Measurements from ENCODE around the gene LUC7L2.

Gene LUC7L2

DNA sequence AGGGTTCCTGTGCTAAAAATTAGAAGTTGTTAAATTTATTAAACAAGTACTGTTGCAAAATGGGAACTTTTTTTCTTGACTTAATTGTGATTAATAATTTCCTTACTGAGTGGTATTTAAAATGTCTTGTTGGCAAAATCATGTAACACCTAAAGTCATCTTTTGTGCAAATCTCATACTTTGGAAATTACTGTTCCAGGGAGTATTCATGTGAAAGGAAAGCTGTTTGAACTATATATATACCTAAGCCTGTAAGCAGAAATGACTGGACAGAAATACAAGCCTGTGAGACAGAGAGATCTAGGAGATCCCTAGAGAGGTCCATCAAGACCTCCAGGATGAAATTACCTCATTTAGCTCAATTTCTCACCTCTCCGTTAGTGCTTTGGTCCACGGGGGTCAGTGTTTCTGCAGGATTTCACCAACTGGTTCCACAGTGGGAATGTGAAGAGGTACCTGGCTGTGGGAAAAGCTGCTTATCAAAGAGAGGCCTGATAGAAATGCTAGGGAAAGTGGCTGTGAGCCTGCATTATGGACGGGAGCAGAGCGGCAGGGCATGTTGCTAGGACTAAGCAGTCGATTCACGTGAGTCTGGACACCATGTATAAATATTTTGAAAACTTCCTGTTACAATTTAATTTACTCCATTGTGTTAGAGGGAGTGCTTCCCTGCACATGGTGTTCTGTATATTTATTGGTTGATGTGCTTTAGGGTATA is 7.9 kb downstream of the LUC7L2 start:
- no peak for TF ChIP-seq MYC (IDR thresholded peaks at IDR 0.05; ENCODE audit: low read depth, low read length)
- TF ChIP-seq POLR2A (IDR thresholded peaks at IDR 0.05; ENCODE audit: extremely low read depth, insufficient read length) = no peak
- TF ChIP-seq, protein P1, sequence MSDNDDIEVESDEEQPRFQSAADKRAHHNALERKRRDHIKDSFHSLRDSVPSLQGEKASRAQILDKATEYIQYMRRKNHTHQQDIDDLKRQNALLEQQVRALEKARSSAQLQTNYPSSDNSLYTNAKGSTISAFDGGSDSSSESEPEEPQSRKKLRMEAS (IDR thresholded peaks at IDR 0.05; ENCODE audit: low read depth, low read length) = no peak
- TF ChIP-seq, protein P2, sequence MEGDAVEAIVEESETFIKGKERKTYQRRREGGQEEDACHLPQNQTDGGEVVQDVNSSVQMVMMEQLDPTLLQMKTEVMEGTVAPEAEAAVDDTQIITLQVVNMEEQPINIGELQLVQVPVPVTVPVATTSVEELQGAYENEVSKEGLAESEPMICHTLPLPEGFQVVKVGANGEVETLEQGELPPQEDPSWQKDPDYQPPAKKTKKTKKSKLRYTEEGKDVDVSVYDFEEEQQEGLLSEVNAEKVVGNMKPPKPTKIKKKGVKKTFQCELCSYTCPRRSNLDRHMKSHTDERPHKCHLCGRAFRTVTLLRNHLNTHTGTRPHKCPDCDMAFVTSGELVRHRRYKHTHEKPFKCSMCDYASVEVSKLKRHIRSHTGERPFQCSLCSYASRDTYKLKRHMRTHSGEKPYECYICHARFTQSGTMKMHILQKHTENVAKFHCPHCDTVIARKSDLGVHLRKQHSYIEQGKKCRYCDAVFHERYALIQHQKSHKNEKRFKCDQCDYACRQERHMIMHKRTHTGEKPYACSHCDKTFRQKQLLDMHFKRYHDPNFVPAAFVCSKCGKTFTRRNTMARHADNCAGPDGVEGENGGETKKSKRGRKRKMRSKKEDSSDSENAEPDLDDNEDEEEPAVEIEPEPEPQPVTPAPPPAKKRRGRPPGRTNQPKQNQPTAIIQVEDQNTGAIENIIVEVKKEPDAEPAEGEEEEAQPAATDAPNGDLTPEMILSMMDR (IDR thresholded peaks at IDR 0.05; ENCODE audit: low read depth, low read length) = no peak
- no peak for DNase-seq (ENCODE audit: low read depth)
- H3K4me3 ChIP-seq (ENCODE audit: low read depth, low read length) = no peak overlapping the region

DNA sequence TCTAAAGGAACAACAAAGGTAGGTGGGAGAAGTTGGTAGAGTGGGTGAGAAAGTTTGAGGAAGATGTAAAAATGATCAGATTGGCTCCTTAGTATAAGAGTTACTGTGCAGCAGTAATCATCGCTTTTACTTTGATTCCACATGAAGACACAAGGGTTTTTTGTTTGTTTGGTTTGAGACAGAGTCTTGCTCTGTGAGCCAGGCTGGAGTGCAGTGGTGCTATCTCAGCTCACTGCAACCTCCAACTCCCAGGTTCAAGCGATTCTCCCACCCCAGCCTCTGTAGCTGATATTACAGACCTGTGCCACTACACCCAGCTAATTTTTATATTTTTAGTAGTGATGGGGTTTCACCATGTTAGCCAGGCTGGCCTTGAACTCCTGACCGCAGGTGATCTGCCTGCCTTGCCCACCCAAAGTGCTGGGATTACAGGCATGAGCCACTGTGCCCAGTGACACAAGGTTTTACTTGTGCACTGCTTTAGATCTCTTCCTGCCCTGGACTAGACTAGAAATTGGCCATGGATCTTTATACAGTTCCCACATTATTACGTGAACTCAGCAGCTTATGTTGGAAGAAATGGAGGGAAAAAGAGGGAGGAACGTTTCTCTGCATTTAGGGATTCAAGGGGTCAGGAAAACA is 10.7 kb downstream of the LUC7L2 start:
- no peak for DNase-seq (ENCODE audit: low read depth)
- no peak for TF ChIP-seq MYC (IDR thresholded peaks at IDR 0.05; ENCODE audit: low read depth, low read length)
- TF ChIP-seq, protein P2 (IDR thresholded peaks at IDR 0.05; ENCODE audit: low read depth, low read length) = no peak
- TF ChIP-seq, protein P1 (IDR thresholded peaks at IDR 0.05; ENCODE audit: low read depth, low read length) = no peak
- TF ChIP-seq POLR2A (IDR thresholded peaks at IDR 0.05; ENCODE audit: extremely low read depth, insufficient read length) = no peak
- no peak overlapping the region for H3K4me3 ChIP-seq (ENCODE audit: low read depth, low read length)

DNA sequence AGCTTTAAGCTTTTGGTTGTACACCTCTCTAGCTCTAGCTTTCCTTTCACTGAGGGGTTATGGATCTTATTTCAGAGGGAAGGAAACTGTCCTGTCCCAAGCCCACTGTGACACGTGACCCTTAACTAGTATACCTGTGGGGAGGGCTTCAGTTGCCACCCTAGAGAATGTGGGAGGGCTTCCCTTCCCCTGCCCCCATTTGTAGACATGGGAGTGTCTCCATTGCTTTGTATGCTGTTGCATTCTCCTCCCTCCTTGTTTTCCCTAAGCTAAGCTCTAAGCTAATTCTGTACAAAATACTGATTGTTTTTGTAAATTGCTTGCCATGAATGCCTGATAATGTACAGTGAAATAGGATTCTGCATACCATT is 11.2 kb downstream of the LUC7L2 start:
- no peak for DNase-seq (ENCODE audit: low read depth)
- TF ChIP-seq, protein P1 (IDR thresholded peaks at IDR 0.05; ENCODE audit: low read depth, low read length) = no peak
- TF ChIP-seq, protein P2 (IDR thresholded peaks at IDR 0.05; ENCODE audit: low read depth, low read length) = no peak
- TF ChIP-seq POLR2A (IDR thresholded peaks at IDR 0.05; ENCODE audit: extremely low read depth, insufficient read length) = no peak
- TF ChIP-seq MYC (IDR thresholded peaks at IDR 0.05; ENCODE audit: low read depth, low read length) = no peak
- H3K4me3 ChIP-seq (ENCODE audit: low read depth, low read length) = no peak overlapping the region

DNA sequence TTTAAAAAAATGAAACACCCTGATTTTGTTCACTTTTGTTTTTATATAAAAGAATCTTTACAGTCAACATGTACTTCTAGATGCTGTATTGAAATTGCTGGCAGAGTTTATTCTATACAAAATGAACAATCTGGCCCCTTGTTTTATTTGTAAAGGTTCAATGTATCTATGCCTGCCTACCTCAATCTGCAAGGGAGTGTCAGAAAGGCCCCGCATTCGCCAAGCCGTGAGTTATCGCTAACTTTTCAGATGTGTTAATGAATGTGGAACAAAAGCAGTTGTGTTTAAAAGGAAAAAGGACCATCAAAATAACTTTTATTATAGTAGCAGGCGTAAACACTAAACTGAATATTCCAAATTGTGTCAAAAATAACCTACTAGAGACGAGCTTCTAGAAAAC is 14.6 kb downstream of the LUC7L2 start:
- no peak for DNase-seq (ENCODE audit: low read depth)
- no peak for TF ChIP-seq POLR2A (IDR thresholded peaks at IDR 0.05; ENCODE audit: extremely low read depth, insufficient read length)
- TF ChIP-seq, protein P1 (IDR thresholded peaks at IDR 0.05; ENCODE audit: low read depth, low read length) = no peak
- H3K4me3 ChIP-seq (ENCODE audit: low read depth, low read length) = no peak overlapping the region

DNA sequence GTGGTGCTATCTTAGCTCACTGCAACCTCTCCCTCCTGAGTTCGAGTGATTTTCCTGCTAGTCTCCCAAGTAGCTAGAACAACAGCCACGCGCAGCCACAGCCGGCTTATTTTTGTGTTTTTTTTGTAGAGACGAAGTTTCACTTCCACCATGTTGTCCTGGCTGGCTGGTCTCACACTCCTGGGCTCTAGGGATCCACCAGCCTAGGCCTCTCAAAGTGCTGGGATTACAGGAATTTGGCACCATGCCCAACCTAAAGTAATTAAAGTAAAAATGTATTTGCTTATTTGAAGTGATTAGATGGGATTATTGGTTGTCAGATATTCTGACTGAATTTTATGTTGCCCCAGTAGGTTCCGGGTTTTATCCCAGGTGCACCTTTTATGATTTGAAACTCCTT is 22.7 kb downstream of the LUC7L2 start:
- no peak for DNase-seq (ENCODE audit: low read depth)

More for the DNA sequence above, 22.7 kb downstream of the LUC7L2 start:
- H3K4me3 ChIP-seq (ENCODE audit: low read depth, low read length) = no peak overlapping the region
- TF ChIP-seq POLR2A (IDR thresholded peaks at IDR 0.05; ENCODE audit: extremely low read depth, insufficient read length) (no peak), MYC (IDR thresholded peaks at IDR 0.05; ENCODE audit: low read depth, low read length) (no peak)
- TF ChIP-seq, protein P2 (IDR thresholded peaks at IDR 0.05; ENCODE audit: low read depth, low read length) = no peak
- TF ChIP-seq, protein P1 (IDR thresholded peaks at IDR 0.05; ENCODE audit: low read depth, low read length) = no peak
